Heart right ventricle (tissue), 16 donors: ENCODE data around the gene RBFOX1. TPM values are rescaled to one million over a fixed set of nuclear protein-coding genes. Genes with fewer than 3 reads are reported as not detected.

ENCODE experiments used
- ATAC-seq, 8 donors: fragments of 200-7000 bp; cut with Tn5 transposase; one replicate each; pipeline ENCODE4 v1.9.1; 2020; ENCODE audit warnings: mild to moderate bottlenecking in 8 of 8, moderate library complexity in 8 of 8, moderate number of reproducible peaks in 1 of 8
- DNase-seq, 2 donors: peaks; one replicate each; pipeline ENCODE4 v3.0.0-alpha.2; 2020
- H3K27ac ChIP-seq, 10 donors: fragments of 200-600 bp; sonication (generic) in 2 of 10; one replicate each; pipeline versions ENCODE4 v1.5.0 to v1.8.0; 2020 to 2022; ENCODE audit warnings: mild to moderate bottlenecking in 3 of 10
- H3K27me3 ChIP-seq, 7 donors: fragments of 200-600 bp; one replicate each; pipeline ENCODE4 v1.8.0; 2021 to 2022; ENCODE audit warnings: mild to moderate bottlenecking in 2 of 7
- H3K36me3 ChIP-seq, 9 donors: fragments of 200-600 bp; sonication (generic) in 1 of 9; one replicate each; pipeline versions ENCODE4 v1.5.0 to v1.8.0; 2020 to 2022; ENCODE audit warnings: mild to moderate bottlenecking in 2 of 9
- H3K4me1 ChIP-seq, 9 donors: fragments of 200-600 bp; sonication (generic) in 1 of 9; one replicate each; pipeline versions ENCODE4 v1.5.0 to v1.8.0; 2020 to 2022; ENCODE audit warnings: mild to moderate bottlenecking in 4 of 9
- H3K4me3 ChIP-seq, 10 donors: fragments of 200-600 bp; sonication (generic) in 2 of 10; one replicate each; pipeline versions ENCODE4 v1.5.0 to v1.8.0; 2020 to 2022; ENCODE audit warnings: mild to moderate bottlenecking in 7 of 10, moderate library complexity in 2 of 10
- H3K9me3 ChIP-seq, 11 donors: fragments of 200-600 bp in 10 of 11; sonication (generic) in 2 of 11; one replicate each; pipeline versions ENCODE4 v1.5.0 to v1.8.0; 2013 to 2022; ENCODE audit warnings: mild to moderate bottlenecking in 2 of 11, control low read depth in 1 of 11, moderate library complexity in 1 of 11
- WGBS, 2 donors: extraction: QIAGEN DNeasy Blood & Tissue Kit; methylation state at CpG; one replicate each; pipeline ENCODE4 v1.1.7; 2013; ENCODE audit warnings: inconsistent platforms in 1 of 2; 5-methylcytosine and 5-hydroxymethylcytosine counted together
- intact Hi-C, 10 donors: fragments of 100-400 bp; cut with DNase I; formaldehyde crosslinking; loops; one replicate each; pipeline versions ENCODE4 v1.11.1 to v1.14.2; 2022
- polyA plus RNA-seq, 2 donors: library from polyadenylated mRNA; stranded (reverse); fragments of 200-250 nt; gene quantifications; one replicate each; pipeline ENCODE4 v1.2.3, GENCODE V29; 2013
- total RNA-seq, 10 donors: library from RNA; stranded (reverse); fragmentation: NEBNext Ultra II Directional in 3 of 10; extraction: Animal tissue kit (Norgen Biotek cat#: 25700) in 3 of 10; gene quantifications; one replicate each; pipeline versions ENCODE4 v1.2.1 to v1.2.4, GENCODE V29; 2021 to 2023
- TF ChIP-seq, protein P1 (sequence below), 9 donors: fragments of 200-600 bp; sonication (generic) in 2 of 9; IDR thresholded peaks; one replicate each; pipeline versions ENCODE4 v1.5.0 to v1.8.0; 2021 to 2022; ENCODE audit warnings: antibody characterized with exemption in 9 of 9, mild to moderate bottlenecking in 5 of 9, moderate library complexity in 1 of 9
- donor health status: Arrhythmogenic right ventricular cardiomyopathy.
- donor health status: ischemic (EF 13 %, LVEDD 7.1; RV severe dilation, severe dysfunction).
- donor health status: healthy with polysubstance abuse.
- donor health status: DM: no; HTN: yes; CAD: no.
- donor health status: DM: no; HTN: no; CAD: no.
- donor health status: ischemic (EF 25% LVEDD 6.9; RV normal size, moderate dysfunction).
- donor health status: ischemic (EF 25% LVEDD 5.7; RV mildly dilated, moderate dysfunction).
- donor health status: healthy.
- donor health status: DM: yes; HTN: yes; CAD: no.
- donor health status: Ischemic cardiomyopathy.
- donor health status: ischemic (EF 35%, LVEDD 5.7; RV mildly dilated, moderate dysfunction).
- donor health status: nonischemic (EF 11% LVEDD 7.7; RV severe dilation, severe dysfunction).
- donor health status: DM: yes; HTN: yes; CAD: no.
- donor health status: PGD.
- donor health status: ischemic (EF 29% LVEDD 5.4; RV normal size, mild dysfunction).
- donor health status: nonischemic (EF 23%, LVEDD 6.1; RV moderate dilation, normal function).

Gene RBFOX1
- total and polyA plus RNA-seq, 12 donors, result 11.1 to 82.9 (median 53.4) TPM

DNA sequence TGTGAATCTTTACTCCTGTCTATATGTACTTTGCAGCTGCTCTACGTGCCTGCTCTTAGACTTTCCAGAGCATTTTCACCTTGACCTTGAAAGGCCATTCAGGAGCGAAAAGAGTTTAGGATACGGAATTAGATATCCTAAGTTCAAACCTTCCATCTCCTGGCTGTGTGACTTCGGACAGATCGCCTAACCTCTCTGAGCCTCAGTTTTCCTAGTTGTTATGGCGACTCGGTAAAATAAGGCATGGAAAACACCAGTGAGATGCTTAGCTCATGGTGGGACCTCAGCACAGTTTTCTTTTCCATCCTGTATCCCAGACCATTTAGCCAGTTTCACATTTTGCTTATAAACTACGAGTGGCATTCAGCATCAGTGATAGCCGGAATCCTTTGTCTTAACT lies 233.7 kb downstream of the RBFOX1 start:
- intact Hi-C loops, result no loop called here
- no peak for ATAC-seq

DNA sequence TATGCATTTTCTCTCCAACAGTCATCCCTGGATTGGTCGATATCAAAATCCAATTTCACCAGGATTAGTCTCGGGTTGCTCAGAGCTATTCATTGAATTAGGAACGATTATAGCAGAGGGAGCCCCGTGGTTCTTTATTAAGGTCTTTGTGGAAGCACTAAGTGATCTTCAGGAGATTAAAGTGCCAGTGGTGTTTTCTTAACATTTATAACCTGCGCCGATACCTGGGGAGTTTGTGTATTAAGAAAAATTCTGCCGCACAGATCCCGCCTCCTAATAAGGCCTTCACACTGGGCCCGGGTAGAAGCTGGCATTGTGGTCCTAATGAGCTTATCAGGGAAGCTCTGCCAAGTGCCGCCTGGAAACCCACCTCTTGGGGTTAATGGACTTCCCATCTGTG lies 238.7 kb downstream of the RBFOX1 start:
- Histone ChIP-seq H3K27me3 (no peaks in the 10 kb centered on the region), H3K9me3 (no peaks in the 10 kb centered on the region), H3K27ac (no peak overlapping the region), H3K4me3 (no peak overlapping the region), H3K36me3 (no peaks in the 10 kb centered on the region), H3K4me1 (no peaks in the 10 kb centered on the region)
- intact Hi-C loops, result no loop called here
- TF ChIP-seq, protein P1, sequence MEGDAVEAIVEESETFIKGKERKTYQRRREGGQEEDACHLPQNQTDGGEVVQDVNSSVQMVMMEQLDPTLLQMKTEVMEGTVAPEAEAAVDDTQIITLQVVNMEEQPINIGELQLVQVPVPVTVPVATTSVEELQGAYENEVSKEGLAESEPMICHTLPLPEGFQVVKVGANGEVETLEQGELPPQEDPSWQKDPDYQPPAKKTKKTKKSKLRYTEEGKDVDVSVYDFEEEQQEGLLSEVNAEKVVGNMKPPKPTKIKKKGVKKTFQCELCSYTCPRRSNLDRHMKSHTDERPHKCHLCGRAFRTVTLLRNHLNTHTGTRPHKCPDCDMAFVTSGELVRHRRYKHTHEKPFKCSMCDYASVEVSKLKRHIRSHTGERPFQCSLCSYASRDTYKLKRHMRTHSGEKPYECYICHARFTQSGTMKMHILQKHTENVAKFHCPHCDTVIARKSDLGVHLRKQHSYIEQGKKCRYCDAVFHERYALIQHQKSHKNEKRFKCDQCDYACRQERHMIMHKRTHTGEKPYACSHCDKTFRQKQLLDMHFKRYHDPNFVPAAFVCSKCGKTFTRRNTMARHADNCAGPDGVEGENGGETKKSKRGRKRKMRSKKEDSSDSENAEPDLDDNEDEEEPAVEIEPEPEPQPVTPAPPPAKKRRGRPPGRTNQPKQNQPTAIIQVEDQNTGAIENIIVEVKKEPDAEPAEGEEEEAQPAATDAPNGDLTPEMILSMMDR (IDR thresholded peaks at IDR 0.05), result no peak
- WGBS, 2 donors, result 73 to 79% methylated on average over 10 of the region's 10 CpGs
- ATAC-seq (no peak), DNase-seq (no peak)

More for the DNA sequence above, 233.7 kb downstream of the RBFOX1 start:
- Histone ChIP-seq H3K27ac (no peak overlapping the region), H3K9me3 (no peaks in the 10 kb centered on the region), H3K4me3 (no peak overlapping the region), H3K36me3 (no peaks in the 10 kb centered on the region), H3K4me1 (peaks cover 0 to 6% (median 0%) of the 10 kb centered on the region in 9 donors), H3K27me3 (no peaks in the 10 kb centered on the region)
- no peak for DNase-seq
- WGBS, 2 donors, result 78 to 84% methylated on average over 9 of the region's 9 CpGs
- TF ChIP-seq, protein P1 (IDR thresholded peaks at IDR 0.05), result no peak

DNA sequence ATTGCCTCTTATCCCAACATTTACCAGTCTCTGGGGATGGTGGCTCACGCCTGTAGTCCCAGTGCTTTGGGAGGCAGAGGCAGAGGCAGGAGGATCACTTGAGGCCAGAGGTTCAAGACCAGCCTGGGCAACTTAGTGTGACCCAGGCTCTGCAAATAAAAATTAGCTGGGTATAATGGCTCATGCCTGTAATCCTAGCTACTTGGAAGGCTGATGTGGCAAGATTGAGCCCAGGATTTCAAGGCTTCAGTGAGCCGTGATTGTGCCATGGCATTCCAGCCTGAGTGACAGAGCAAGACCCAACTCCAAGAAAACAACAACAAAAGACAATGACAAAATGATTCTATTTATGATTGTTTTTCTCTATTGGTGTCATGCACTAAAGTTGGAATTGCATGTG lies 244.9 kb downstream of the RBFOX1 start:
- ATAC-seq (no peak), DNase-seq (no peak)
- Histone ChIP-seq H3K36me3 (no peaks in the 10 kb centered on the region), H3K9me3 (no peaks in the 10 kb centered on the region), H3K27me3 (no peaks in the 10 kb centered on the region), H3K27ac (no peak overlapping the region), H3K4me1 (no peaks in the 10 kb centered on the region), H3K4me3 (no peak overlapping the region)
- WGBS, 2 donors, result 64 to 84% methylated on average over 2 of the region's 2 CpGs
- TF ChIP-seq, protein P1 (IDR thresholded peaks at IDR 0.05), result no peak
- intact Hi-C loops, result no loop called here

DNA sequence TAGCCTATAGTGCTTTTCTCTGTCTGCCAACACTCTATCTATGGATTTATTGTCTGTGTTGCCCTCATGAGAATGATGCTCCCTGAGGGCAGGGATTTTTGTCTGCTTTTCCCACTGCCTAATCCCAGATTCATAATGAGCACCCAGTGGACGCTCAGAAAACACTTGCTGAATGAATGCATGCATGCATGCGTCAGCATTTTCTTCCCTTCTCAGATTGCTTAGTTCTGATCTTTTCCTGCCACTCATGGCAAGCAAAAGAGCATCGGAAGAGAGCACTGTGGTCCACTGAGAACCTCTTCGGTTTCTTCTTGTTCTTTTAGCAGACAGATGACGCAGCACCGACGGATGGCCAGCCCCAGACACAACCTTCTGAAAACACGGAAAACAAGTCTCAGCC lies 246.8 kb downstream of the RBFOX1 start:
- intact Hi-C loops, result no loop called here

More for the DNA sequence above, 246.8 kb downstream of the RBFOX1 start:
- no peaks in the 10 kb centered on the region for H3K36me3 ChIP-seq
- no peaks in the 10 kb centered on the region for H3K27me3 ChIP-seq
- no peaks in the 10 kb centered on the region for H3K4me1 ChIP-seq
- no peak for DNase-seq
- H3K4me3 ChIP-seq, result no peak overlapping the region
- 84 to 91% methylated on average over 8 of the region's 8 CpGs for WGBS, 2 donors
- TF ChIP-seq, protein P1 (IDR thresholded peaks at IDR 0.05), result no peak
- no peak for ATAC-seq
- H3K27ac ChIP-seq, result no peak overlapping the region
- no peaks in the 10 kb centered on the region for H3K9me3 ChIP-seq
